ENCODE results near the gene CDC42.

- TF ChIP-seq CTCF (conservative IDR thresholded peaks at IDR 0.05 in 1 of 2, IDR thresholded peaks at IDR 0.05 in 1 of 2; ENCODE audit: low read depth in 1 of 2, low read length in 2 of 2) (no peak), EZH2 (IDR thresholded peaks at IDR 0.05; ENCODE audit: low read length, missing control alignments) (no peak)
These were observed 11.0 kb upstream of the CDC42 start for GRCh38 chr1:22041505-22041904.
